A673 (cell line): ENCODE data around the gene NACC2. TPM values are rescaled to one million over a fixed set of nuclear protein-coding genes. Genes with fewer than 3 reads are reported as not detected.
"Not testable (repeated sequence)": the region's sequence is repeated elsewhere in the genome, so short reads cannot be mapped to it uniquely, and the experiment has no call there.

Experiments used
- BruUV-seq: library from RNA; stranded (reverse); fragments of 400-500 nt; replicated peaks from 2 replicates; lab custom pipeline; 2021; lab: Mats Ljungman, UMichigan
- CTCF ChIA-PET: fragments of 300-600 bp; sonication (Branson Sonifier 250); formaldehyde crosslinking; loops from one replicate; lab custom pipeline; 2022; ENCODE audit warnings: antibody characterized with exemption; lab: Charles Lee
- POLR2A ChIA-PET: fragments of 300-600 bp; sonication (Branson Sonifier 250); formaldehyde crosslinking; loops from one replicate; lab custom pipeline; 2022; ENCODE audit warnings: antibody characterized with exemption; ENCODE audit not compliant: low non-redundant PET; lab: Charles Lee
- DNase-seq: peaks from one replicate; pipeline ENCODE4 v3.0.0-alpha.2; 2015; ENCODE audit warnings: low spot score
- H3K27ac ChIP-seq: fragments of 200-600 bp; sonication (generic); 2 replicates; pipeline ENCODE4 v1.5.1; 2016; ENCODE audit warnings: mixed run types, low read depth, mild to moderate bottlenecking, mixed read lengths, antibody characterized with exemption, low read length; ENCODE audit not compliant: poor library complexity, severe bottlenecking
- H3K27me3 ChIP-seq: fragments of 200-600 bp; sonication (generic); replicated peaks from 2 replicates; pipeline ENCODE4 v1.6.1; 2017; ENCODE audit warnings: mixed run types, low read depth, mild to moderate bottlenecking, mixed read lengths, antibody characterized with exemption, low read length; ENCODE audit not compliant: insufficient read depth, poor library complexity
- H3K36me3 ChIP-seq: fragments of 200-600 bp; sonication (generic); 2 replicates; pipeline ENCODE4 v1.6.1; 2016; ENCODE audit warnings: mixed run types, mild to moderate bottlenecking, mixed read lengths, antibody characterized with exemption, low read length; ENCODE audit not compliant: insufficient read depth, poor library complexity, severe bottlenecking
- H3K4me1 ChIP-seq: fragments of 200-600 bp; sonication (generic); 2 replicates; pipeline ENCODE4 v1.6.1; 2017; ENCODE audit warnings: mixed run types, mild to moderate bottlenecking, mixed read lengths, antibody characterized with exemption, low read length; ENCODE audit not compliant: insufficient read depth, poor library complexity, severe bottlenecking
- H3K4me3 ChIP-seq: fragments of 200-600 bp; sonication (generic); 2 replicates; pipeline ENCODE4 v1.5.1; 2016; ENCODE audit warnings: low read depth, mixed run types, mild to moderate bottlenecking, mixed read lengths, low read length; ENCODE audit not compliant: poor library complexity, severe bottlenecking
- H3K9me3 ChIP-seq: fragments of 200-600 bp; sonication (generic); 2 replicates; pipeline ENCODE4 v1.6.1; 2016; ENCODE audit warnings: mixed run types, low read depth, mild to moderate bottlenecking, mixed read lengths, antibody characterized with exemption, low read length; ENCODE audit not compliant: poor library complexity, severe bottlenecking
- CTCF ChIP-seq: fragments of 300-800, 200-600 bp; sonication (generic); conservative IDR thresholded peaks from 2 replicates; pipeline ENCODE4 v1.5.1; 2017; ENCODE audit warnings: low read depth, mild to moderate bottlenecking, antibody characterized with exemption, low read length, moderate library complexity, mixed read lengths
- EZH2 ChIP-seq: fragments of 200-600 bp; sonication (generic); IDR thresholded peaks from 2 replicates; pipeline ENCODE4 v1.6.1; 2017; ENCODE audit warnings: borderline replicate concordance, low read depth, mild to moderate bottlenecking, mixed read lengths, antibody characterized with exemption, low read length; ENCODE audit not compliant: poor library complexity, severe bottlenecking
- intact Hi-C: fragments of 100-400 bp; cut with micrococcal nuclease; formaldehyde crosslinking; loops from one replicate; pipeline ENCODE4 v1.10.0; 2022; ENCODE audit not compliant: unreplicated experiment
- total RNA-seq: library from RNA; stranded (reverse); gene quantifications from 2 replicates; pipeline ENCODE4 v1.2.3, GENCODE V29; 2021

Gene NACC2
- total RNA-seq, 1 experiment from 2014 or later = 19.5 TPM

GRCh38 chr9:136104488-136104800, 9.4 kb upstream of the NACC2 start:
- H3K4me1 ChIP-seq = peaks cover 60% of the 10 kb centered on the region
- POLR2A ChIA-PET = interaction anchor here (0.6 kb wide), 1 partner anchor 14 kb away, joined by 5 read pairs; no protein-coding TSS in a partner anchor
- no peaks in the 10 kb centered on the region for H3K9me3 ChIP-seq
- CTCF ChIA-PET = interaction anchor here (0.5 kb wide), 1 partner anchor 607 kb away, joined by 3 read pairs; no protein-coding TSS in a partner anchor
- no peaks in the 10 kb centered on the region for H3K36me3 ChIP-seq
- H3K4me3 ChIP-seq = no peak overlapping the region
- BruUV-seq = no TSS peak
- intact Hi-C loops = no loop called here
- DNase-seq = no peak
- TF ChIP-seq CTCF = no peak
- TF ChIP-seq EZH2 = no peak
- H3K27ac ChIP-seq = no peak overlapping the region
- no peaks in the 10 kb centered on the region for H3K27me3 ChIP-seq

GRCh38 chr9:136103651-136104487, 8.8 kb upstream of the NACC2 start:
- Histone ChIP-seq H3K9me3 (no peaks in the 10 kb centered on the region), H3K27me3 (no peaks in the 10 kb centered on the region), H3K27ac (no peak overlapping the region), H3K4me1 (peaks cover 54% of the 10 kb centered on the region), H3K4me3 (no peak overlapping the region), H3K36me3 (no peaks in the 10 kb centered on the region)
- intact Hi-C loops = no loop called here
- no TSS peak for BruUV-seq
- DNase-seq = no peak
- TF ChIP-seq EZH2 = no peak
- TF ChIP-seq CTCF = no peak
- CTCF ChIA-PET = interaction anchor here (0.5 kb wide), 1 partner anchor 606 kb away, joined by 3 read pairs; no protein-coding TSS in a partner anchor
- POLR2A ChIA-PET = interaction anchor here (0.6 kb wide), 1 partner anchor 14 kb away, joined by 5 read pairs; no protein-coding TSS in a partner anchor

- DNase-seq, H3K36me3 ChIP-seq, H3K4me3 ChIP-seq, H3K27ac ChIP-seq, H3K27me3 ChIP-seq, intact Hi-C loops, CTCF ChIA-PET, BruUV-seq, H3K9me3 ChIP-seq, POLR2A ChIA-PET: not testable (repeated sequence)
- H3K4me1 ChIP-seq = peaks cover 35% of the 10 kb centered on the region
These were observed 6.6 kb upstream of the NACC2 start for GRCh38 chr9:136101615-136102074.
